IMR-90 (cell line): Measurements from ENCODE around the gene HAO2.

Source experiments
- BHLHE40 ChIP-seq: fragments of 150-350 bp; IDR thresholded peaks from 2 replicates; pipeline ENCODE4 v1.6.1; 2016; ENCODE audit warnings: mild to moderate bottlenecking, low read depth, low read length
- CEBPB ChIP-seq: IDR thresholded peaks from 2 replicates; pipeline ENCODE4 v1.6.1; 2012; ENCODE audit warnings: low read depth, low read length, improper control_type of control experiment
- CHD1 ChIP-seq: IDR thresholded peaks from 2 replicates; pipeline ENCODE4 v1.6.1; 2012; ENCODE audit warnings: low read depth, low read length, improper control_type of control experiment
- CTCF ChIP-seq: conservative IDR thresholded peaks from 2 replicates; pipeline ENCODE4 v1.5.1; 2012; ENCODE audit warnings: mild to moderate bottlenecking, low read depth, low read length, improper control_type of control experiment
- FOS ChIP-seq: fragments of 150-350 bp; IDR thresholded peaks from 2 replicates; pipeline ENCODE4 v1.6.1; 2016; ENCODE audit warnings: low read depth, low read length
- NFE2L2 ChIP-seq: fragments of 150-350 bp; IDR thresholded peaks from 2 replicates; pipeline ENCODE4 v1.6.1; 2016; ENCODE audit warnings: low read depth, mild to moderate bottlenecking, low read length
- POLR2A ChIP-seq: IDR thresholded peaks from 2 replicates; pipeline ENCODE4 v1.6.1; 2012; ENCODE audit warnings: mild to moderate bottlenecking, low read depth, low read length

DNA sequence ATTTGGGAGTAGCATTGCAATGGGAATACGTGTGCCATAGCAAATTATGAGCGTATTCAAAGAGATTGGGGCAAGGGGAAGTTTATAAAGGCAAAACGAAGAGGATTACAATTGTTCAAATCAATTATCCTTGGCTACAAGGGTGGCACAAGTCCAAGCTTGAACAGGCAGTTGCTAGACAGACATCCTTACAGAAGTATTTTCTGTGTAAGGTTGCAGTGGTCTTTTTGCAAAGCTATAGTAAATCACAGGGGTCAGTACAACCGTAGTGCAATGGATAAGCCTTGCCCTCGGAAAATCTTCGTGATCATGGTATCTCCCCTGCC, 37.4 kb upstream of the HAO2 start:
- TF ChIP-seq POLR2A = no peak
- TF ChIP-seq CTCF = no peak
- no peak for TF ChIP-seq CHD1
- TF ChIP-seq NFE2L2 = no peak
- TF ChIP-seq FOS = no peak
- TF ChIP-seq CEBPB = no peak
- no peak for TF ChIP-seq BHLHE40
